Measurements from ENCODE around the gene ISCA2.

- TF ChIP-seq POLR2A (IDR thresholded peaks at IDR 0.05) (no peak), CTCF (IDR thresholded peaks at IDR 0.05) (no peak), POLR2AphosphoS5 (IDR thresholded peaks at IDR 0.05) (no peak), EP300 (IDR thresholded peaks at IDR 0.05; ENCODE audit: low read depth) (no peak)
Observed at GRCh38 chr14:74475678-74476077, 17.9 kb upstream of the ISCA2 start.
